ENCODE data around the gene SCGB1C2. TPM values are rescaled to one million over a fixed set of nuclear protein-coding genes. Genes with fewer than 3 reads are reported as not detected.
"Not testable (repeated sequence)": the region's sequence is repeated elsewhere in the genome, so short reads cannot be mapped to it uniquely, and the experiment has no call there.

Gene SCGB1C2
- total and polyA plus RNA-seq, 2 experiments from 2014 or later, result not detected

DNA sequence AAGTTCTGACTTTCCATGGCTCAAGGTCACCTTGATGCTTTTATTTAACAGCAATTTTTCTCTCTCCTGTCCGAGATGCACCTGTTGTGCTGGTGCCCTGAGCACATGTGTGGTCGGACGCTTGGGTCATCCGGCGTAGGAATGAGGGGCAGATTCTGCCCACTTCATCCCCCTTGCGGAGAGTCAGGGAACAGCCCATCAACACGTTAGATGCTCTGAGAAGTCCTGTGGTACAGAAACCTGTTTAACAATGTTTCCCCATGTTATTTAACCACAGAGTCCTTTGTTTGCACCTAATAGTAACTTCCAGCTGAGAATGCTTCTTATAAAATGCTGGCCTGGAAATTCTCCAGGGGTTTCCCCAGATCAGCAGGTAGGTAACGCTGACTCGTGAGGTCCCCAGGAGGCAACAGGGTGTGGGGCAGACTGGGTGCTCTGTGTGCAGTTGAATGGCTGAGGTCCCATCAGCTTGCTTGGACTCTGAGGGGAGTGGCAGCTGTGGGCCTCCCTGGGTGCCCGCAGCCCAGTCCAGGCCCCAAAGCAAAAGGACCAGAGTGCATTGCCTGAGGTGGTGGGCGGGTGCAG lies 26.2 kb downstream of the SCGB1C2 start:
- Histone ChIP-seq H3F3A (ENCODE audit: insufficient read depth) (no peaks in the 10 kb centered on the region), H3K4me3 (no peak overlapping the region), H3K36me3 (ENCODE audit: low read depth) (no peaks in the 10 kb centered on the region), H3K9me3 (ENCODE audit: low read depth) (no peaks in the 10 kb centered on the region), H2AFZ (no peak overlapping the region), H4K20me1 (ENCODE audit: insufficient read depth) (no peaks in the 10 kb centered on the region), H3K9ac (no peak overlapping the region), H3K4me2 (ENCODE audit: unreplicated experiment) (no peak overlapping the region), H3K79me2 (ENCODE audit: insufficient read depth) (no peaks in the 10 kb centered on the region), H3K9me2 (ENCODE audit: insufficient read depth) (no peaks in the 10 kb centered on the region), H3K4me1 (ENCODE audit: insufficient read depth) (no peaks in the 10 kb centered on the region), H3K27me3 (replicated peaks; ENCODE audit: insufficient read depth) (no peaks in the 10 kb centered on the region; the same call in 1 of the 2 replicates), H3K27ac (no peak overlapping the region)
- 75 to 76% methylated on average over 11 of the region's 11 CpGs for WGBS, 2 experiments (ENCODE audit: low coverage in 1 of 2, low lambda C conversion rate in 2 of 2, missing lambda C conversion rate in 2 of 2)
- in situ Hi-C loops (cut with MboI), result no loop called here
- no peak for TF ChIP-seq EZH2 (IDR thresholded peaks at IDR 0.05; ENCODE audit: insufficient read depth, poor library complexity, severe bottlenecking)
- no peak for TF ChIP-seq EZH2phosphoT487 (IDR thresholded peaks at IDR 0.05; ENCODE audit: insufficient read depth, low read depth)
- peak; percentile 14 for DNase-seq

- 43 to 45% methylated on average over 14 to 16 of the region's 16 CpGs for WGBS, 2 experiments (ENCODE audit: low coverage in 1 of 2, low lambda C conversion rate in 2 of 2, missing lambda C conversion rate in 2 of 2)
- DNase-seq, result peak; percentile 54
- Histone ChIP-seq H3K4me2 (ENCODE audit: unreplicated experiment) (no peak overlapping the region), H3K27me3 (replicated peaks; ENCODE audit: insufficient read depth) (no peaks in the 10 kb centered on the region; the same call in 1 of the 2 replicates), H3K27ac (no peak overlapping the region), H2AFZ (no peak overlapping the region), H3F3A (ENCODE audit: insufficient read depth) (no peaks in the 10 kb centered on the region), H3K36me3 (ENCODE audit: low read depth) (no peaks in the 10 kb centered on the region), H3K9me2 (ENCODE audit: insufficient read depth) (no peaks in the 10 kb centered on the region), H3K4me1 (ENCODE audit: insufficient read depth) (no peaks in the 10 kb centered on the region), H3K79me2 (ENCODE audit: insufficient read depth) (no peaks in the 10 kb centered on the region), H4K20me1 (ENCODE audit: insufficient read depth) (no peaks in the 10 kb centered on the region), H3K4me3 (no peak overlapping the region), H3K9ac (no peak overlapping the region), H3K9me3 (ENCODE audit: low read depth) (no peaks in the 10 kb centered on the region)
- no peak for TF ChIP-seq EZH2 (IDR thresholded peaks at IDR 0.05; ENCODE audit: insufficient read depth, poor library complexity, severe bottlenecking)
- TF ChIP-seq EZH2phosphoT487 (IDR thresholded peaks at IDR 0.05; ENCODE audit: insufficient read depth, low read depth), result no peak
- in situ Hi-C loops (cut with MboI), result no loop called here
Observed at GRCh38 chr17:164303-165235, 27.2 kb downstream of the SCGB1C2 start.

DNA sequence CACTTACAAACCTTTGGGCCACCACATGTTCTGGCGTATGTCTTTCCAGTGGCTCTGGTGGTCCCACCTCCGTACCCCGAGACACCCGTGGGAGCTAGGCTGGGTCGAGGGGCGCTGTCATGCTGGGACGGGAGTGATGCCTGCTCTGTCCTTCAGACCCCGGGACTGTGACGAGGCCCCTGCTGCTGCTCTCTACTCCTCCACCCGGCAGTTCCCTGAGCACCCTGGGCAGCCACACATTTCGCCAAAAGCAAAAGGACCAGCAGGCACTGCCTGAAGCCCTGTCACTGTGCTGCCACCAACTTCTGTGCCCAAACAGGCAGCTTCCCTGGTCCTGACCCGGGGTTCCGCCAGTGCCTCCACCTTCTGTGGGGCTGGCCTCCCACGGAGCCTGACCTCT lies 28.6 kb downstream of the SCGB1C2 start:
- H3K27ac ChIP-seq, result no peak overlapping the region
- H3K9ac ChIP-seq, result no peak overlapping the region
- no peaks in the 10 kb centered on the region for H3F3A ChIP-seq (ENCODE audit: insufficient read depth)
- in situ Hi-C loops (cut with MboI), result no loop called here
- no peaks in the 10 kb centered on the region; the same call in 1 of the 2 replicates for H3K27me3 ChIP-seq (replicated peaks; ENCODE audit: insufficient read depth)
- no peak for TF ChIP-seq EZH2 (IDR thresholded peaks at IDR 0.05; ENCODE audit: insufficient read depth, poor library complexity, severe bottlenecking)
- no peak for TF ChIP-seq EZH2phosphoT487 (IDR thresholded peaks at IDR 0.05; ENCODE audit: insufficient read depth, low read depth)
- no peaks in the 10 kb centered on the region for H3K9me3 ChIP-seq (ENCODE audit: low read depth)
- no peak for DNase-seq
- no peak overlapping the region for H3K4me3 ChIP-seq
- WGBS, 2 experiments (ENCODE audit: low coverage in 1 of 2, low lambda C conversion rate in 2 of 2, missing lambda C conversion rate in 2 of 2), result 71 to 76% methylated on average over 14 of the region's 14 CpGs
- H3K4me1 ChIP-seq (ENCODE audit: insufficient read depth), result no peaks in the 10 kb centered on the region
- no peaks in the 10 kb centered on the region for H3K9me2 ChIP-seq (ENCODE audit: insufficient read depth)
- H2AFZ ChIP-seq, result no peak overlapping the region
- no peaks in the 10 kb centered on the region for H3K79me2 ChIP-seq (ENCODE audit: insufficient read depth)
- no peaks in the 10 kb centered on the region for H4K20me1 ChIP-seq (ENCODE audit: insufficient read depth)
- H3K36me3 ChIP-seq (ENCODE audit: low read depth), result no peaks in the 10 kb centered on the region
- H3K4me2 ChIP-seq (ENCODE audit: unreplicated experiment), result no peak overlapping the region

GRCh38 chr17:168614-169013 lies 31.2 kb downstream of the SCGB1C2 start:
- H3K36me3 ChIP-seq (ENCODE audit: low read depth); H3K9me2 ChIP-seq (ENCODE audit: insufficient read depth); DNase-seq; H3F3A ChIP-seq (ENCODE audit: insufficient read depth); H3K4me2 ChIP-seq (ENCODE audit: unreplicated experiment); H3K27me3 ChIP-seq (replicated peaks; ENCODE audit: insufficient read depth); H3K27ac ChIP-seq; H4K20me1 ChIP-seq (ENCODE audit: insufficient read depth); H2AFZ ChIP-seq; H3K4me1 ChIP-seq (ENCODE audit: insufficient read depth); H3K4me3 ChIP-seq; H3K79me2 ChIP-seq (ENCODE audit: insufficient read depth); in situ Hi-C loops (cut with MboI); H3K9me3 ChIP-seq (ENCODE audit: low read depth); H3K9ac ChIP-seq: not testable (repeated sequence)
- 68 to 74% methylated on average over 8 to 9 of the region's 11 CpGs for WGBS, 2 experiments (ENCODE audit: low coverage in 1 of 2, low lambda C conversion rate in 2 of 2, missing lambda C conversion rate in 2 of 2)

Data from GM23248 (cell line).